HG03378 (cell line): ENCODE results near the gene ATP8A2.

Source experiments
- ATAC-seq: cut with Tn5 transposase; IDR thresholded peaks from one replicate; pipeline ENCODE4 v1.9.1; 2021; ENCODE audit warnings: mild to moderate bottlenecking, moderate library complexity; ENCODE audit not compliant: unreplicated experiment

Gene ATP8A2

DNA sequence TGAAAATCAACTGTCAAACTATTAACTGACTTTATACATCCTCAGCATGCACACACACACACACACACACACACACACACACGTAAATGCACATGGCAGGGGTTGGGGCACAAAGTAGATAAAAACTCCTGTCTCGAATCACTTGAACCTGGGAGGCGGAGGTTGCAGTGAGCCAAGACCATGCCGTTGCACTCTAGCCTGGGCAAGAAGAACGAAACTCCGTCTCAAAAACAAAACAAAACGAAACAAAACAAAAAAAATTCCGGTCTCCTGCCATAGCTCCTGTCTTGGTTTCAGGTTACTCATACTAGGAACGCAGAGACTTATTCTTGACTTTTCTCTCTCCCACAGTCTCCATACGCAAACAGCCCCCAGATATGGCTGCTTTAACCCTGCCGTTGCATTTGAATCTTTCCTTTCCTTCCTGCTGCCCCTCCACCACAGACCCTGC, 531.1 kb downstream of the ATP8A2 start:
- no peak for ATAC-seq

GRCh38 chr13:25904830-25905229, 533.1 kb downstream of the ATP8A2 start:
- ATAC-seq = no peak

DNA sequence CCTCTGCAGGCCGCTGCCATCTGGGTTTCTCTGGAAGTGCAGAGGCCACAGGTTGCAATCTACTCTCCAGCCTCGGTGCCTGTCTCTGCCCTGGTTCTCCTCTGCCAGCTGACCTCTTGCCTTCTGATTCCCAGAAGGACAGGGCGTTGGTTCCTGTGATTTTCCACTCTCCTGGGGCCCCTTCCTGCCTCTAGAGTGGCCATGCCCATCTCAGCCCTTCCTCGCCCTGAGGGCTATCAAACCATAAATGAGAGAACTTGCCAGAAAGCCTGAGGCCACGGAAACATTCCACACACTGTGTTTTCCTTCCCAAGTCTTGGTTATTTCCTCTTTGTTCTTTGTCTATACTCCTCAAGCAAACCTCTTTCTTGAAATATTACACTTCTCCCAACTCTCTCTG, 533.8 kb downstream of the ATP8A2 start:
- ATAC-seq = no peak

DNA sequence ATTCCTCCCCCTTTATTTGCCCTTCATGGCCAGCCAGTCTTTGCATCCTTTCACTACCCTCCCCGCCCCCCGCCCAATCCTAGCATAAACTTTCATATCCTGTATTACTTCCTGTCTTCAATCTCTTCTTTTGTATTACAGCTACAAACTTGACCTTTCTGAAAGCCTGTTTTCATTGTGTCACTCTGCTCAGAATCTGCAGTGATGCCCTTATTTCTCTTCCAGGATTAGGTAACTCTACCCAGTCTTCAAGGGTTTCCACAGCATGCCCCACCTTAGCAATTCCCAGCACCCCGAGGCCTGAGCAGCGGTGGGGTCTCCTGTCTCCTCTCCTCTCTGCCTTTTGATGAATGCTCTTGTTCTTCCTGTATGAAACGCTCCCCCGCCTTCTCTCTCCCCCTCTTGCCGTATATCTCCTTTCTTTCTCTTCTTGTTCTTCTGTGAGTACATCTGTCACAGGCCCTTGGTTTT, 534.5 kb downstream of the ATP8A2 start:
- ATAC-seq = no peak

GRCh38 chr13:25908366-25908765, 536.6 kb downstream of the ATP8A2 start:
- no peak for ATAC-seq

DNA sequence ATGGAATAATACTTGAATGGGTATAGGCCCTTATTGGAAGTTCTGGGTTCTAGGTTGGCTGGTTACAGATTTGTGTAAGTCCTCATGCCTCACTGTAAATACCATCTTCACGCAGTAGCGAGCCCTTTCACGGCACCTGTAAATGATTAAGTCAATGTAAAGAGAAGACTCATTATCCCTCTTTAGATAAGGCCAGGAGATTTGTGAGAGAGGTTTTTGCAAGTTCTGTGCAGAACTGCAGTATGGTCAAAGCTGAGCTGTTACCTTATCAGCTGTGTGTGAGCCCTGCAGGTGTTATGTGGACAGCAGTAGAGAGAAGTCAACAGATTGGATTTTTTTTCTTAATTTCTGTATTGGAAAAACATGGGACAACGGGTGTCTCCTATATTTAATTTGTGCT, 538.5 kb downstream of the ATP8A2 start:
- ATAC-seq = no peak

GRCh38 chr13:25910991-25911419, 539.2 kb downstream of the ATP8A2 start:
- ATAC-seq = no peak

DNA sequence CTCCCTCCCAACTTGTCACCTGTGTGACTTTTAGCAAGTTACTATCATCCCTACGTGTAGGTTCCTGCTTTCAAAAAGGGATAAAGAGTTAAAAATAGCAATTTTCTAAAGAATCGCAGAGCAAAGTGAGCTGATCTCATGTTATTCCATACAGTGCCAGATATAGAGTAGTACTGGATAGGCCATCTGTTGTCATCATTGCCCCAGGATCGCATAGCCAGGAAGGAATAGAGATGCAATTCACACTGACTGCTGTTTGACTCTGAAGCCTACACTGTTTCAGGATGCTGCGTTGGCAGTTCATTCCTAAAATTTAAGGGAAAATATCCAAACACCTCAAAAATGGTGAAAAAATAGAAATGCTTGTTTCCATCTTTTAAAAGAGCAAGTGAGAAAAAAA, 541.2 kb downstream of the ATP8A2 start:
- no peak for ATAC-seq

DNA sequence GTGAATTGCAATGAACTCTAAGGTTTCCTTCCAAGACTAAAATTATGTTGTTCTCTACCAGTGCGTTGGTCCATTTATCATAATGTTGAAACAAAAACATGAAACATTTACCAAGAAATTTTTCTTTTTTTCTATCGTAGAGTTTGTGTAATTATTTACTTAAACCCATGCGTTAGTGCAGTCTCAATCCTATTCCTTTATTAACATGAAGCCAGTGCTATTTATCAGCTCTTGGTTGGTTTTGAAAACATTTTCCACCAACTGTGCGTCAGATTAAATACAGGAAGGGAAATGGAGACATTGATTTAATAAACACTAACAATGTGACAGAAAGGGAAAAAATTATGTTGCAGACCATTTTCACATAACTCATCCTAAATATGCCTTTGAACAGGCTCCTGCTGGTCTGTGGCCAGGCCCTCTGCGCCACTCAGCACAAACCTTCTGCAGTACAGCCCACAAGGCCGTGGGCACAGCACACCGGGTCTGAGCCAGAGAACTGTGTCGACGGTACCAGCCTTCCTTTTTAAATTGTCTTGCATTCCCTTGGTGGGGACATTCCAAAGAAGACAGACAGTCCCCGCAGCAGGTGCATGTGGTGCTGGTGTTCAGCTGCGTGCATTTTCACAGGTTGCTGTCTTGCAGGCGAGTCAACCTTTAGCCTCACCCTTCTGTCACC, 544.2 kb downstream of the ATP8A2 start:
- no peak for ATAC-seq

DNA sequence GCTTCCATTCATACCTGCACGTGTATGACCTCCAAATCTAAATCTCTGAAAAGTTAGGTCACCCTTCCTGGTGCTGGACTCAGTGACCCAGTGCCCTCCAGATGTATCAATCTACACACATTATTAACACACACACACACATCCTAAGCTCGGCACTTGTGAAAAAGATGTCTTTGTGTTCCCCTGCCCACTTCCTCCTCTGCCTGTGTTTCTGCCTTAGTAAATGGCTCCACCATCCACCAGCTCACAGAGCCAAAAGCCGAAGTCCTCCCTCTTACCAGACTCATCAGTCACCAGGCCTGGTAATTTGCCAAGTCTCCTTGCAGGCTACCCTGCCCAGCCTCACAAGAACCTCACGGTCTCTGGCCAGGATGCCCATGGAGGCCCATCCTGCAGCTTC, 548.5 kb downstream of the ATP8A2 start:
- no peak for ATAC-seq

DNA sequence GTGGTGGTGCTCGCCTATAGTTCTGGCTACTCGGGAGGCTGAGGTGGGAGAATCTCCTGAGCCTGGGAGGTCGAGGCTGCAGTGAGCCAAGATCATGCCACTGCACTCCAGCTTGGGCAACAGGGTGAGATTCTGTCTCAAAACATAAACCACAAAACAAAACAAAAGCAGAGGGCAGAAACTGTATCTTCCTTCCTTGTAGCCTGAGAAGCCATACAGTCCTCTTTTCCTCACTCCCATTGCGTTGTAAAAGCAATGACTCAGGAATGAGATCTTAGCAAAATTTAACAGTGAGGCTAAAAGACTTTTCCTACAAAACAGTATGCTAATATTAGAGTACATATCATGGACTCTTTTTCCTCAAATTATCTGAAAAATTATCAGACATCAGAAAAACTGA, 549.2 kb downstream of the ATP8A2 start:
- no peak for ATAC-seq

GRCh38 chr13:25922376-25922775, 550.6 kb downstream of the ATP8A2 start:
- ATAC-seq = no peak

DNA sequence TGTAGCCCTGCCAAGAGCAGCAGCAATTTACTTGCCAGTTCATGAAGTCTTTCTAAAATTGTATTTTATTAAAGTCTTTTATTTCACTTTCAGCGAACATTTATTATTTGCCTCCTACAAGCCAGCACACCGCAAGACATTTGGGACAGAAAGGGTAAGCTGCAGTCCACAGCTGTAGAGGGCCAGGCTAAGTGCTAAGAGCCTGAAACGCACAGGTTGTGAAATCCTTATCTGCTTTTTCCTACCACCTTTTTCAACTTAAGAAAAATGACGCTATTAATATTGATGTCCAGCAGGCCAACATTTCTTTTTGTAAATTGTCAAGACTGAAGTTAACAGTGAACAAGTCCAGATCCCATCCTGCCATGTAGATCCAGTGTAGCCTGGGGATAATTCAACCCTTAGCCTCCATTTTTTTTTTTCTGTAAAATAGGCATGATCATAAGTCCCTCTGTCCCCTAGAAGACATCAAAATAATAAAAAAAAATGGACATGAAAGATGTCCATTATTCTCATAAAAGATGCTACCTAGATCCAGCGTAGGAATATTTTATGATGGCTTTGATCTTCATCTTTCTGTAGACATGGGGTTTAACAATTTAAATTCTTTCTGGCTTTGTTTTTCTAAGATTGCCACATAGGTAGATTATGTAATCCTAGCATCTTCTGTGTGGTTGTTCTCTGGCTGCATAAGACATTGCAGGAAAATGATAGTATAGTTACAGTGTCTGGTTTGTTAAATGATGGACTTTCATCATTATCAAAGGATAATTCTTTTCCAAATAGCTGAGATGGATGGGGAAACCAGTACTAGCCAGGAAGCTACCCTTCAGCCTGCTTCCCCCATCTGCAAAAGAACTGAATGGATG, 551.7 kb downstream of the ATP8A2 start:
- no peak for ATAC-seq

GRCh38 chr13:25927363-25927762, 555.6 kb downstream of the ATP8A2 start:
- no peak for ATAC-seq

GRCh38 chr13:25927932-25928331, 556.2 kb downstream of the ATP8A2 start:
- no peak for ATAC-seq

GRCh38 chr13:25928941-25929505, 557.2 kb downstream of the ATP8A2 start:
- no peak for ATAC-seq

DNA sequence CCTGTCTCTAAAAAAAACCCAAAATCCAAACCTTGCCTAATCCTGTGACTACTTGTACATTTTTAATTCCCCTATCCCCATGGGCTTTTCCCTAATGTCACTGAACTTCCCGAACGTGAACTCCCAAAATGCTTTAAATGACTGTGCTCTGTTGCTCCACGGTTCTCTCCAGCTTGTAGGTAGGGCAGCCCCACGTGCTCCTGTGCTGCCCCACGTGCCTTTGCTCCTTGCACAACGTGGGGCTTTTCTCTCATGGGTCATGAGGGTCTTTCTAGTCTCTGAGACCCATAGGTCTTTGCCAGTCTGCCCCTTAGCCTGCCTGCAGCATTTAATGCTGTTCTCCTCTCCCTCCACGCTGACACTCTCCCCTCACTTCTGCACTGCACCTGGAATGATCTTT, 558.0 kb downstream of the ATP8A2 start:
- ATAC-seq = no peak

DNA sequence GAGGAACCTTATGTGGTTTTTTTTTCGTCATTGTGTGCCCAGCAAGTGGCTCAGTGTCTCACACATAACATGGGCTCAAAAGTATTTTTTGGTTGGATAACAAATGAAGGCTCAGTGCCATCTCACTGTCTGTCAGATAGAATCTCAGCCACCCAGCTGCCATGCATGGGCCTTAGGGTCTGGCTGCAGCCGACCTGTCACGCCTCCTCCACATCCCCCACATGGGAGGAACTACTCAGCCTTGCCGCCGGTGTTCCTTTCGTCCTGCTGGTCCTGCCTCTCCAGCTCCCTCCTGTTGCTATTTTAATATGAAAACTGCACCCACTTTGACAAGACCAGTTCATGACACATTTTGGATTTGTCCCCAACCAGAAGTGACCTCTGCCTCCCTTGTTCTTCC, 558.9 kb downstream of the ATP8A2 start:
- ATAC-seq = no peak

GRCh38 chr13:25932365-25932764, 560.6 kb downstream of the ATP8A2 start:
- ATAC-seq = no peak

DNA sequence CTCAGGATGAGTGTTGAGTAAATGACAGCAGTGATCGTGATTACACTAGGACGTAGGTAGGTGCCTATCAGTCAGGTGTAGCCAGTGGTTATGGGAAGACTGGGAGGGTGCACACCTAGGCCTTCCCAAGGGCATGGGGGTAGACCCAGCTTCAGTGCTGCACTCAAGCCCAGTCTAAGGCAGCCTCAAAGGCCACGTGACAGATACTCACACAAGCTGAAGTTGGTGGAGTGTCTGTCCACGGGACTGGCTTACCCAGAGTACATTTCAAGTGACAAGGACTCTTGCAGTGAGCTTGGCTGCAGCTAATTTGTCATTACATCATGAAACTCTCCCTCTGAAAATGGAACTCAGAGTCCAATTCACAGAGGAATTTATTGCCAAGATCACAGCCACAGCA, 561.7 kb downstream of the ATP8A2 start:
- ATAC-seq = no peak

DNA sequence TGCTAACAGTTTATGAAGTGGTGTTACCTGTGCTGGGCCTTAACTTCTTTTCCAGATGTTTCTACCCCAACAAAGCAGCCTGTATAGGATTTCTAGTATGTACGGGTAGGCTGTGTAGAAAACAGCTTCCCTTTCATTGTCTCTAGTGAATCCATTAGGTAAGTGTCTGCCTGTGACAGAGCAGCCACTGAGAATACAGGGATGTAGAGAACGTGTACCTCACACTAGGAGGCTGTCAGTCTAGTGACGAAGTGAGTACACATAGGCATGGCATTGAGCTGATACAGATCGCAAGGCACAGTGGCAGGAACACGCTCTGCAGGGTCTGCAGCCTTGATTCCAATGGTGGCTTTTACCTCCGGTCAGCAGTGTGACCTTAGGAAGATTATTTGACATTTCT, 562.4 kb downstream of the ATP8A2 start:
- no peak for ATAC-seq
